Mucosa of descending colon (tissue), 3 donors: ENCODE data around the gene CMYA5. TPM values are rescaled to one million over a fixed set of nuclear protein-coding genes. Genes with fewer than 3 reads are reported as not detected.

ENCODE experiments used
- ATAC-seq: fragments of 200-7000 bp; cut with Tn5 transposase; one replicate; pipeline ENCODE4 v1.9.1; 2020; ENCODE audit warnings: mild to moderate bottlenecking, moderate library complexity
- DNase-seq, 3 donors: peaks; one replicate each; pipeline ENCODE4 v3.0.0-alpha.2; 2020
- H3K36me3 ChIP-seq: fragments of 200-600 bp; one replicate; pipeline ENCODE4 v1.8.0; 2021; ENCODE audit warnings: low read depth, mild to moderate bottlenecking
- H3K4me1 ChIP-seq: fragments of 200-600 bp; one replicate; pipeline ENCODE4 v1.8.0; 2021; ENCODE audit warnings: low read depth, mild to moderate bottlenecking
- H3K4me3 ChIP-seq: fragments of 200-600 bp; one replicate; pipeline ENCODE4 v1.8.0; 2021; ENCODE audit warnings: mild to moderate bottlenecking
- H3K9me3 ChIP-seq: fragments of 200-600 bp; one replicate; pipeline ENCODE4 v1.8.0; 2021; ENCODE audit warnings: mild to moderate bottlenecking
- intact Hi-C, 2 donors: fragments of 100-400 bp; cut with DNase I in 1 of 2; cut with micrococcal nuclease in 1 of 2; formaldehyde crosslinking; loops; one replicate each; pipeline versions ENCODE4 v1.11.0 to v1.11.1; 2022; cut with DNase I, micrococcal nuclease
- total RNA-seq, 3 donors: library from RNA; stranded (reverse); fragmentation: NEBNext Ultra II Directional in 2 of 3; extraction: Animal tissue kit (Norgen Biotek cat#: 25700) in 2 of 3; gene quantifications; one replicate each; pipeline versions ENCODE4 v1.2.1 to v1.2.4, GENCODE V29; 2021 to 2023
- TF ChIP-seq, protein P1 (sequence below): fragments of 200-600 bp; IDR thresholded peaks from one replicate; pipeline ENCODE4 v1.8.0; 2022; ENCODE audit warnings: antibody characterized with exemption, mild to moderate bottlenecking
- donor health status: DM: no; HTN: no; CAD: no; lungs with moderate emphysema.
- donor health status: DM: no; HTN: no; CAD: no.
- donor health status: DM: no; HTN: yes; CAD: no.

CMYA5 gene
- total RNA-seq, 3 donors from 2014 or later = 0.55 to 3.3 (median 1.1) TPM

GRCh38 chr5:79716839-79717238 is 27.2 kb downstream of the CMYA5 start:
- TF ChIP-seq, protein P1, sequence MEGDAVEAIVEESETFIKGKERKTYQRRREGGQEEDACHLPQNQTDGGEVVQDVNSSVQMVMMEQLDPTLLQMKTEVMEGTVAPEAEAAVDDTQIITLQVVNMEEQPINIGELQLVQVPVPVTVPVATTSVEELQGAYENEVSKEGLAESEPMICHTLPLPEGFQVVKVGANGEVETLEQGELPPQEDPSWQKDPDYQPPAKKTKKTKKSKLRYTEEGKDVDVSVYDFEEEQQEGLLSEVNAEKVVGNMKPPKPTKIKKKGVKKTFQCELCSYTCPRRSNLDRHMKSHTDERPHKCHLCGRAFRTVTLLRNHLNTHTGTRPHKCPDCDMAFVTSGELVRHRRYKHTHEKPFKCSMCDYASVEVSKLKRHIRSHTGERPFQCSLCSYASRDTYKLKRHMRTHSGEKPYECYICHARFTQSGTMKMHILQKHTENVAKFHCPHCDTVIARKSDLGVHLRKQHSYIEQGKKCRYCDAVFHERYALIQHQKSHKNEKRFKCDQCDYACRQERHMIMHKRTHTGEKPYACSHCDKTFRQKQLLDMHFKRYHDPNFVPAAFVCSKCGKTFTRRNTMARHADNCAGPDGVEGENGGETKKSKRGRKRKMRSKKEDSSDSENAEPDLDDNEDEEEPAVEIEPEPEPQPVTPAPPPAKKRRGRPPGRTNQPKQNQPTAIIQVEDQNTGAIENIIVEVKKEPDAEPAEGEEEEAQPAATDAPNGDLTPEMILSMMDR = no peak
- DNase-seq = no peak
- Histone ChIP-seq H3K36me3 (no peaks in the 10 kb centered on the region), H3K4me1 (no peaks in the 10 kb centered on the region), H3K9me3 (peaks cover 17% of the 10 kb centered on the region), H3K4me3 (no peak overlapping the region)
- intact Hi-C loops = no loop called here
- no peak for ATAC-seq

DNA sequence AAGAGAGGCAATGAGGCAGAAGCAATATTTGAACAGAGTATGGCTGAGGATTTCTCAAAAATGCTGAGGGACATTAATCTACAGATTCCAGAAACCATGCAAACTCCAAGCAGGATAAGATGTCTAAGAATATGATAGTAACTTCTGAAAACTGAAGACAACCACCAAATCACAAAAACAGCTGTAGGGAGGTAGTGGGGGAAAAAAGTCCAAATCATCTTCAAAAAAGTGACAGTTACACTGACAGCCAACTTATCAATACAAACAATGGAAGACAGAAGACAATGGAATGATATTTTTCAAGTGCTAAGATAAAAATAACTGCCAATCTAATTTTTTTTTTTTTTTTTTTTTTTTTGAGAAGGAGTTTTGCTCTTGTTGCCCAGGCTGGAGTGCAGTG is 30.5 kb downstream of the CMYA5 start:
- DNase-seq (no peak), ATAC-seq (no peak)
- intact Hi-C loops = no loop called here
- no peaks in the 10 kb centered on the region for H3K36me3 ChIP-seq
- no peak overlapping the region for H3K4me3 ChIP-seq
- no peaks in the 10 kb centered on the region for H3K4me1 ChIP-seq
- TF ChIP-seq, protein P1 = no peak
- peaks cover 17% of the 10 kb centered on the region for H3K9me3 ChIP-seq

GRCh38 chr5:79727451-79728355 is 38.1 kb downstream of the CMYA5 start:
- intact Hi-C loops = no loop called here
- Histone ChIP-seq H3K9me3 (no peaks in the 10 kb centered on the region), H3K36me3 (no peaks in the 10 kb centered on the region), H3K4me3 (no peak overlapping the region), H3K4me1 (no peaks in the 10 kb centered on the region)
- TF ChIP-seq, protein P1 = no peak
- DNase-seq (no peak), ATAC-seq (no peak)

DNA sequence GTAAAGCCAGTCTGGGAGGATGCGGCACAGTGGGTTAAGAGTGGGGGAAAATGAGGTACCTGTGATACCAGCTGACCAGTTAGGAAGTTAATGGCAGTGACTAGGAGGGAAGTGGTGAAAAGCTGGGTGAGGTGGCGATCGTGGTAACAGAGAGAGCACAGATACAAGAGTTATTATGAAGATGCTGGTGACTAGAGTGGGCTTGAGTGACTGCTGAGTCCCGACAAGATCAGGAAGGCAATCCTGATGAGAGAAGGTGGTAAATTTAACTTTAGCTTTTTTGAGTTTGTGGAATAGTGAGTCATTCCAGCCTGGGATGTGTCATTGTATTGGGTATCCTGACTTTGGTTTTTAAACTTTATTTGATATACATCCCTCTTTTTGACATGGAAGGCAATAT is 38.8 kb downstream of the CMYA5 start:
- Histone ChIP-seq H3K36me3 (no peaks in the 10 kb centered on the region), H3K4me3 (no peak overlapping the region), H3K4me1 (no peaks in the 10 kb centered on the region), H3K9me3 (no peaks in the 10 kb centered on the region)
- ATAC-seq = no peak
- no peak for DNase-seq
- intact Hi-C loops = no loop called here
- TF ChIP-seq, protein P1 = no peak

- no peaks in the 10 kb centered on the region for H3K36me3 ChIP-seq
Measured at GRCh38 chr5:79729679-79730078, 40.0 kb downstream of the CMYA5 start.

More at GRCh38 chr5:79729679-79730078, 40.0 kb downstream of the CMYA5 start:
- Histone ChIP-seq H3K4me1 (no peaks in the 10 kb centered on the region), H3K9me3 (no peaks in the 10 kb centered on the region), H3K4me3 (no peak overlapping the region)
- DNase-seq (no peak), ATAC-seq (no peak)
- TF ChIP-seq, protein P1 = no peak
- intact Hi-C loops = no loop called here
